GM19468 (cell line): ENCODE measurements around the gene THTPA.
"Not testable (repeated sequence)": the region's sequence is repeated elsewhere in the genome, so short reads cannot be mapped to it uniquely, and the experiment has no call there.

Experiments used
- ATAC-seq: cut with Tn5 transposase; IDR thresholded peaks from one replicate; pipeline ENCODE4 v1.9.1; 2021; ENCODE audit warnings: mild to moderate bottlenecking, moderate library complexity, moderate number of reproducible peaks; ENCODE audit not compliant: unreplicated experiment; ENCODE audit errors: extremely low read depth

The THTPA gene

GRCh38 chr14:23580152-23580926 is 24.3 kb downstream of the THTPA start:
- ATAC-seq = no peak

DNA sequence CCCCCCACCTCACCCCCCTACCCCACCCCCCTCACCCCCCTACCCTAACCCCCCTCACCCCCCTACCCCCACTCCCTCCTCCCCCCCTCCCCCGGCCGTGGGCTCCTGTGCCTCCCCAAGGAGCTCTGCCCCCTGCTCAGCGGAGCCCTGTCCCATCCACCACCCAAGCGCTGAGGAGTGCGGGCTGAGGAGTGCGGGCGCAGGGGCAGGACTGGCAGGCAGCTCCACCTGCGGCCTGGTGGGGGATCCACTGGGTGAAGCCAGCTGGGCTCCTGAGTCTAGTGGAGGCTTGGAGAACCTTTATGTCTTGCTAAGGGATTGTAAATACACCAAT is 24.8 kb downstream of the THTPA start:
- ATAC-seq = no peak

- no peak for ATAC-seq
Observed at GRCh38 chr14:23582906-23583760, 27.1 kb downstream of the THTPA start.

- ATAC-seq = not testable (repeated sequence)
Observed at GRCh38 chr14:23583761-23584526, 27.9 kb downstream of the THTPA start.

DNA sequence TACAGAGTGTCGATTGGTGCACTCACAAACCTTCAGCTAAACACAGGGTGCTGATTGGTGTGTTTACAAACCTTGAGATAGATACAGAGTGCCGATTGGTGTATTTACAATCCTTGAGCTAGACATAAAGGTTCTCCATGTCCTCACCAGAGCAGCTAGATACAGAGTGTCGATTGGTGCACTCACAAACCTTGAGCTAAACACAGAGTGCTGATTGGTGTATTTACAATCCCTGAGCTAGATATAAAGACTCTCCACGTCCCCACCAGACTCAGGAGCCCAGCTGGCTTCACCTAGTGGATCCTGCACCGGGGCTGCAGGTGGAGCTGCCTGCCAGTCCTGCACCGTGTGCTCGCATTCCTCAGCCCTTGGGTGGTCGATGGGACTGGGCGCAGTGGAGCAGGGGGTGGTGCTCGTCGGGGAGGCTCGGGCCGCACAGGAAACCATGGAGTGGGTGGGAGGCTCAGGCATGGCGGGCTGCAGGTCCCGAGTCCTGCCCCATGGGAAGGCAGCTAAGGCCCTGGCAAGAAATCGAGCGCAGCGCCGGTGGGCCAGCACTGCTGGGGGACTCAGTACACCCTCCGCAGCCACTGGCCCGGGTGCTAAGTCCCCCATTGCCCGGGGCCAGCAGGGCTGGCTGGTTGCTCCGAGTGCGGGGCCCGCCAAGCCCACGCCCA is 28.6 kb downstream of the THTPA start:
- ATAC-seq = not testable (repeated sequence)

GRCh38 chr14:23588884-23589598 is 33.0 kb downstream of the THTPA start:
- ATAC-seq = no peak

DNA sequence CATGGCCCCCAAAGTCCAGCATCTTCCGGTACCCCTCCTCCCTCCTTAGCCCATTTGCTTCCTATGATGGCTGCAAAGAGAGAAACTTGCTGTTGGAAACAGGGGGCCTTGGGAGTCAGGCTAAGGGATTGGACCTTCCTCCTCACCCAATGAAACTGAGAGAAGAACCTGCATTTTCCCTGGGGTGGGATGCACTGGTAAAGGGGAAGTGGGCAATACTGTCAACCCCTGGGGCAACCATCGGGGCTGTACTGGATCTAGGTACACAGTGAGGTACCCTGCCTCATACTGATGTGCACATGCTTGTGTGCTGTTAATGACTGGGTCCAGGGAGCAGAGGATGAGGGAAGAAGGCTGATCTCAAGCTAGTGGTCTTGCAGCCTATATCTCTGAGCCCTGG is 33.5 kb downstream of the THTPA start:
- no peak for ATAC-seq

- ATAC-seq = no peak
Observed at GRCh38 chr14:23590198-23590597, 34.1 kb downstream of the THTPA start.

DNA sequence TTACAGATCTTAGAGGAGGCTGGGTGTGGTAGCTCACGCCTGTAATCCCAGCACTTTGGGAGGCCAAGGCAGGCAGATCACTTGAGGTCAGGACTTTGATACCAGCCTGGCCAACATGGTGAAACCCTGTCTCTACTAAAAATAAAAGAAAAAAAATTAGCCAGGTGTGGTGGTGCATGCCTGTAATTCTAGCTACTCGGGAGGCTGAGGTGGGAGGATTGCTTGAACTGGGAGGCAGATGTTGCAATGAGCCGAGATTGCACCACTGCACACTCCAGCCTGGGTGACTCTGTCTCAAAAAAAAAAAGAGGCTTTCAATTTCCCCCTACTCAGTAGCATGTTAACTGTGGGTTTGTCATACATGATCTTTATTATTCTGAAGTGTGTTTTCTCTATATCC is 38.1 kb downstream of the THTPA start:
- ATAC-seq = not testable (repeated sequence)

GRCh38 chr14:23600322-23600707 is 44.2 kb downstream of the THTPA start:
- no peak for ATAC-seq

GRCh38 chr14:23600806-23601205 is 44.7 kb downstream of the THTPA start:
- ATAC-seq = no peak

- ATAC-seq = no peak
Observed at GRCh38 chr14:23601424-23601823, 45.4 kb downstream of the THTPA start.

- ATAC-seq = no peak
Observed at GRCh38 chr14:23601845-23602180, 45.7 kb downstream of the THTPA start.

DNA sequence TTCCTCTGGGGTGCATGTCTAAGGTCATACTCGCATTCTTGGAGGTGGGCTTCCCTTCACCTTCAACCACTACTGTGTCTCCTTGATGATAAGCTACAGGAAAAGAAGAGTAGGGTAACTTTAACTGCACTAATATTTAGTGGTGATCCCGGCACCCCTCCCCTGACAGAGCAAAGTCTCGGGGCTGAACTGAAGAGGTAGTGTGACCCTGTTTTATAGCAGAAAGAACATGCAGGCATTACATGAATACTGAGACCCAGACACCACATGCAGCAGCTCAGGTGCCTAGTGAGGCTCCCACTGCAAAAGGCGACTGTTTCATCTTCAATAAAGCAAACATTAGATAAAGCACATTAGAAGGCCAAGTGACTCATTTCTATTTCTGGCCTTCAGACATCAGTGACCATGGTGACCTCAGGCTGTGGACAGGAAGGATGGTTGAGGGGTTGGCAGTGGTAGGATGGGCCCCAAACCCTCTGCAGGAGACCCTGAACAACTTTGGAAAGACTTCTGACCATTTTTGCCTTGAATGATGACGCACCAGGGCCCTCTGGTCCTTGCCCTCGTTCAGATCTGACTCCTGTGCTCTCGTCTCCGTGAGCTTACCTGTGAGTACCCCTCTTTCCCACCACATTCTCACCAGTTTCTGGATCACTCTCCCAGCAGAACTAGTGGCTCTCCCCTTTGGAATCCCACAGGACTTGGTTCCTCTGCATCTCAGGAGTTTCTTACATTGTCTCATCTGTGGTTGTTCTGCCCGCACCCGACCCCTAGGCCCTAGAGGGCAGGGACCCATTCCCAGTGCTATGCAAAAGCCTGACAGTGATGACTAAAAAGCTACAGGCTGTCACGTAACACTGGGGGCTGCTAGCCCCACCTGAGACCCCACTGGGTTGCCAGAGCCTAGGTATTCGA is 46.4 kb downstream of the THTPA start:
- no peak for ATAC-seq

- ATAC-seq = no peak
Observed at GRCh38 chr14:23603103-23603502, 47.0 kb downstream of the THTPA start.

DNA sequence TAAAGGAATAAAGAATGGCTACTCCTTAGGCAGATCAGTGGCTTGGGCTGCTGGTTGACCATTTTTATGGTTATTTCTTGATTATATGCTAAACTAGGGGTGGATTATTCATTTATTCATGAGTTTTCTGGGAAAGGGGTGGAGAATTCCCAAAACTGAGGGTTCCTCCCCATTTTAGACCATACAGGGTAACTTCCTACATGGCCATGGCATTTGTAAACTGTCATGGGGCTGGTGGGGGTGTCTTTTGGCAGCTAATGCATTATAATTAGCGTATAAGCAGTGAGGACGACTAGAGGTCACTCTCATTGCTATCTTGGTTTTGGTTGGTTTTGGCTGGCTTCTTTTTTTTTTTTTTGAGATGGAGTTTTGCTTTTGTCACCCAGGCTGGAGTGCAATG is 48.1 kb downstream of the THTPA start:
- ATAC-seq = no peak

DNA sequence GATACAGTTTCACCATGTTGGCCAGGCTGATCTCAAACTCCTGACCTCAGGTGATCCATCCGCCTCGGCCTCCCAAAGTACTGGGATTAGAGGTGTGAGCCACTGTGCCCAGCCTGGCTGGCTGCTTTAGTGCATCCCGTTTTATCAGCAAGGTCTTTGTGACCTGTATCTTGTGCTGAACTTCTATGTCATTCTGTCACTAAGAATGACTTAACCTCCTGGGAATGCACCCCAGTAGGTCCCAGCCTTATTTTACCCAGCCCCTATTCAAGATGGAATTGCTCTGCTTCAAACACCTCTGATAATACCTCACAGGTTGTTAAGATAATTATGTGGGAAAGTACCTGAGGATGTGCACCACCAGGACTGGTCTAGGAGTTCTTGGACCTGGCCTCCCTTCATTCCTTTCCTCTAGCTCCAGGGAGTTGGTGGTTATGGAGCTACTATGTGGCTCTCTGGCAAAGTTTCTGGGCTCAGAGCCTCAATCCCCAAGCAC is 48.7 kb downstream of the THTPA start:
- ATAC-seq = no peak

DNA sequence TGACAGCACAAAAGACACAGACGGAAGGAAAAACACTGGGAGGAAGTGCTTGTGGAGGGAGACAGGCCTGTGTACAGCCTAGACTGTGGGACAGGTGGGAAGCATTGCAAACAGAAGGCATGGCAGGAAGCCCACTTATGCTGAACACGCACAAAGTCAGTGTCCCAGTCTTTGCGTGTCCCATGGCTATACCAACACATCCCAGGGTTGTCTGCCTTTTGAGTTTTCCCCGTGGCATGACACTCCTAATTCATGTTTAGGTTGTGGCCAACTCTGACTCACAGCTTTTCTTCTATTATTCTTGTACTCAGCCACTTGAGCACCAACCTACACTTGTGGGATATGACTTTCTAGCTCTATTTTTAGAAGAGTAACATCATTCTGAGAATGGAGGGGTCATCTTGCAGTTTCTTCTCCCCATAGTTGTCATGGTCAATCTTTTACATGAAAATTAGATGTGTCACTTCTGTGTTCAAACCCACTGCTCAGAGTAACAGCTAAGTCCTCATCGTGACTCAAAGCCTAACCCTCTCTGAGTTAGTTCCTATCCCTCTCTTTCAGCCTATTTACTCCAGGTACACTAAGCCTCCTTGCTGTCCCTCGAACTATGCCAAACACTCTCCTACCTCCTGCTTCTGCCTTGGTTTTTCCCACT is 50.0 kb downstream of the THTPA start:
- ATAC-seq = peak; percentile 80
